ENCODE data around the gene ACY1. TPM values are rescaled to one million over a fixed set of nuclear protein-coding genes. Genes with fewer than 3 reads are reported as not detected.

Gene ACY1
- total RNA-seq, 1 experiment from 2014 or later: 62.6 TPM

DNA sequence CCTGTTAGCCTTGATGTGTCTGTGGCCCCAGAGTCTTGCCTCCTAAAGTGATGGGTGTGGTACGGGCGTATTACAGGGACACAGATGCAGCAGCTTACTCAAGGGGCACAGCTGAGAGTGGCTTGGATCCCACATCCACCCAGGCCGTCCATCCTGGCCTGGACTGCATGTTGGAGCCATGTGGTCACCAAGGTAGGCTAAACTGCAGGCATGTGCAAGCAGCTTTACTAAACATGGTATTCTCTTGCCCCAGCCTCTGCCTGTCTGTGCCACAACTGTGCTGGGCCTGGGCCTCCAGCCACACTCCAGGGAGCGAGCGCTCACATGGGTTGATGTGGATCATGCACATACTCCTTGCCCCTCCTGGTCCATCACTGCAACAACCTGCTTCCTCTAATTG lies 34.2 kb upstream of the ACY1 start:
- Histone ChIP-seq H3K27me3 (ENCODE audit: insufficient read depth, low read length) (peaks cover 7% of the 10 kb centered on the region; the same call in 1 of the 2 replicates), H3K14ac (ENCODE audit: insufficient read depth, low read length) (no peak overlapping the region), H3K56ac (ENCODE audit: insufficient read length, low read depth, low read length) (no peak overlapping the region), H4K8ac (replicated peaks; ENCODE audit: insufficient read length, low read depth, low read length) (no peak overlapping the region), H3T11ph (ENCODE audit: low read length) (no peak overlapping the region), H2BK120ac (ENCODE audit: low read depth, low read length, poor library complexity, severe bottlenecking) (no peak overlapping the region), H3K4me2 (ENCODE audit: insufficient read depth, insufficient read length, low read length) (no peak overlapping the region), H3K79me1 (ENCODE audit: insufficient read depth, low read depth, low read length, poor library complexity, severe bottlenecking) (no peaks in the 10 kb centered on the region), H3K79me2 (ENCODE audit: insufficient read depth, low read length) (no peaks in the 10 kb centered on the region), H2AFZ (ENCODE audit: low read length) (no peak overlapping the region), H2BK12ac (ENCODE audit: insufficient read length, low read depth, low read length) (no peak overlapping the region), H4K20me1 (ENCODE audit: control insufficient read depth, insufficient read depth, insufficient read length) (peaks cover 6% of the 10 kb centered on the region), H3K9me3 (ENCODE audit: control insufficient read depth, low read depth, low read length) (no peaks in the 10 kb centered on the region), H2BK20ac (ENCODE audit: low read depth, low read length, poor library complexity, severe bottlenecking) (no peak overlapping the region), H2BK15ac (ENCODE audit: low read depth, low read length) (no peak overlapping the region), H3K27ac (ENCODE audit: insufficient read length, low read depth, low read length) (no peak overlapping the region), H2BK5ac (ENCODE audit: insufficient read length, low read length) (no peak overlapping the region), H3K23me2 (ENCODE audit: insufficient read length, low read depth, low read length, poor library complexity, severe bottlenecking) (no peaks in the 10 kb centered on the region), H3K4ac (ENCODE audit: low read depth, low read length) (no peak overlapping the region), H2AK5ac (ENCODE audit: insufficient read length, low read length) (no peak overlapping the region), H3K23ac (ENCODE audit: insufficient read length, low read depth, low read length) (no peak overlapping the region), H4K5ac (ENCODE audit: insufficient read length, low read depth, low read length) (no peak overlapping the region), H3K18ac (ENCODE audit: insufficient read length, low read depth, low read length) (no peak overlapping the region), H3K4me1 (ENCODE audit: insufficient read depth, low read length) (no peaks in the 10 kb centered on the region), H4K91ac (ENCODE audit: insufficient read length, low read depth, low read length) (no peak overlapping the region), H3K9ac (ENCODE audit: extremely low read depth, insufficient read length, low read length) (no peak overlapping the region)
- no peak overlapping the region for H3K27ac Mint-ChIP-seq
- H3K4me3 Mint-ChIP-seq: no peak overlapping the region; a peak in 1 of 5 replicates
- H3K9me3 Mint-ChIP-seq: no peaks in the 10 kb centered on the region
- H3K36me3 Mint-ChIP-seq (ENCODE audit: insufficient read depth in 1 of 3, low read depth in 3 of 3): no peaks in the 10 kb centered on the region
- no CpG with 5 or more reads among the region's 5 CpGs for WGBS (ENCODE audit: extremely low coverage, insufficient read length, low lambda C conversion rate)
- TF ChIP-seq, protein P1, sequence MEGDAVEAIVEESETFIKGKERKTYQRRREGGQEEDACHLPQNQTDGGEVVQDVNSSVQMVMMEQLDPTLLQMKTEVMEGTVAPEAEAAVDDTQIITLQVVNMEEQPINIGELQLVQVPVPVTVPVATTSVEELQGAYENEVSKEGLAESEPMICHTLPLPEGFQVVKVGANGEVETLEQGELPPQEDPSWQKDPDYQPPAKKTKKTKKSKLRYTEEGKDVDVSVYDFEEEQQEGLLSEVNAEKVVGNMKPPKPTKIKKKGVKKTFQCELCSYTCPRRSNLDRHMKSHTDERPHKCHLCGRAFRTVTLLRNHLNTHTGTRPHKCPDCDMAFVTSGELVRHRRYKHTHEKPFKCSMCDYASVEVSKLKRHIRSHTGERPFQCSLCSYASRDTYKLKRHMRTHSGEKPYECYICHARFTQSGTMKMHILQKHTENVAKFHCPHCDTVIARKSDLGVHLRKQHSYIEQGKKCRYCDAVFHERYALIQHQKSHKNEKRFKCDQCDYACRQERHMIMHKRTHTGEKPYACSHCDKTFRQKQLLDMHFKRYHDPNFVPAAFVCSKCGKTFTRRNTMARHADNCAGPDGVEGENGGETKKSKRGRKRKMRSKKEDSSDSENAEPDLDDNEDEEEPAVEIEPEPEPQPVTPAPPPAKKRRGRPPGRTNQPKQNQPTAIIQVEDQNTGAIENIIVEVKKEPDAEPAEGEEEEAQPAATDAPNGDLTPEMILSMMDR (conservative IDR thresholded peaks at IDR 0.05): no peak
- no peaks in the 10 kb centered on the region; a peak in 1 of 4 replicates for H3K4me1 Mint-ChIP-seq
- no peak for DNase-seq
- peaks cover 96% of the 10 kb centered on the region for H3K27me3 Mint-ChIP-seq (ENCODE audit: low read depth)

Data from H9 (cell line).